Measurements from ENCODE around the gene PRORP. TPM values are rescaled to one million over a fixed set of nuclear protein-coding genes. Genes with fewer than 3 reads are reported as not detected.

PRORP gene
- total and polyA plus RNA-seq, 2 of the 13 experiments (the other 11 are each of a cell fraction or from before 2014, with no cell fraction given) = 48.9 to 88.7 TPM

DNA sequence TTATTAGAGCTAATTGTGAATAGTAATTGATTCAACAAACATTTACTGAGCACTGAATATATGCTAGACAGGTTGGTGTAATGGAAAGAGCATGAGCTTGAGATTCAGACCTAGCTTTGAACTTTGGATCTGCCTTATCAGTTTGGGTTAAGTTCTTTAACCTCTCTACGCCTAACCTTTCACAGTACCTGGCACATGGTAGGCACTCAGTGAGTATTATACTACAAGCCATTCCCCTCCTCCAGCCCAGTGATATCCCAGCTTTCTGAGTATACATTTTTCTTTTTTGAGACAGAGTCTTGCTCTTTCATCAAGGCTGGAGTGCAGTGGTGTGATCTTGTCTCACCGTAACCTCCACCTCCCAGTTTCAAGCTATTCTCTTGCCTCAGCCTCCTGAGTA, 44.3 kb upstream of the PRORP start (continued):
- TF ChIP-seq HMGA1 (CRISPR knock-in tag; conservative IDR thresholded peaks at IDR 0.05) (no peak), TEAD3 (CRISPR knock-in tag; optimal IDR thresholded peaks at IDR 0.05; ENCODE audit: borderline replicate concordance) (peak; percentile 55), ZNF547 (CRISPR knock-in tag; IDR thresholded peaks at IDR 0.05) (no peak), ZNF670 (CRISPR knock-in tag; IDR thresholded peaks at IDR 0.05; ENCODE audit: borderline replicate concordance) (no peak), ZNF44 (CRISPR knock-in tag; IDR thresholded peaks at IDR 0.05) (no peak), SMC3 (IDR thresholded peaks at IDR 0.05; ENCODE audit: low read length) (no peak), NAIF1 (CRISPR knock-in tag; IDR thresholded peaks at IDR 0.05; ENCODE audit: borderline replicate concordance) (no peak), ZSCAN25 (CRISPR knock-in tag; IDR thresholded peaks at IDR 0.05) (0 out of 2 replicates have a peak, but pooled peaks have one; percentile 31), SALL1 (CRISPR knock-in tag; IDR thresholded peaks at IDR 0.05) (peak; percentile 62; the same call in 1 of the 2 replicates)
- TF ChIP-seq, protein P1, sequence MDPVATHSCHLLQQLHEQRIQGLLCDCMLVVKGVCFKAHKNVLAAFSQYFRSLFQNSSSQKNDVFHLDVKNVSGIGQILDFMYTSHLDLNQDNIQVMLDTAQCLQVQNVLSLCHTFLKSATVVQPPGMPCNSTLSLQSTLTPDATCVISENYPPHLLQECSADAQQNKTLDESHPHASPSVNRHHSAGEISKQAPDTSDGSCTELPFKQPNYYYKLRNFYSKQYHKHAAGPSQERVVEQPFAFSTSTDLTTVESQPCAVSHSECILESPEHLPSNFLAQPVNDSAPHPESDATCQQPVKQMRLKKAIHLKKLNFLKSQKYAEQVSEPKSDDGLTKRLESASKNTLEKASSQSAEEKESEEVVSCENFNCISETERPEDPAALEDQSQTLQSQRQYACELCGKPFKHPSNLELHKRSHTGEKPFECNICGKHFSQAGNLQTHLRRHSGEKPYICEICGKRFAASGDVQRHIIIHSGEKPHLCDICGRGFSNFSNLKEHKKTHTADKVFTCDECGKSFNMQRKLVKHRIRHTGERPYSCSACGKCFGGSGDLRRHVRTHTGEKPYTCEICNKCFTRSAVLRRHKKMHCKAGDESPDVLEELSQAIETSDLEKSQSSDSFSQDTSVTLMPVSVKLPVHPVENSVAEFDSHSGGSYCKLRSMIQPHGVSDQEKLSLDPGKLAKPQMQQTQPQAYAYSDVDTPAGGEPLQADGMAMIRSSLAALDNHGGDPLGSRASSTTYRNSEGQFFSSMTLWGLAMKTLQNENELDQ (CRISPR knock-in tag; IDR thresholded peaks at IDR 0.05; ENCODE audit: borderline replicate concordance) = no peak
- TF ChIP-seq, protein P2, sequence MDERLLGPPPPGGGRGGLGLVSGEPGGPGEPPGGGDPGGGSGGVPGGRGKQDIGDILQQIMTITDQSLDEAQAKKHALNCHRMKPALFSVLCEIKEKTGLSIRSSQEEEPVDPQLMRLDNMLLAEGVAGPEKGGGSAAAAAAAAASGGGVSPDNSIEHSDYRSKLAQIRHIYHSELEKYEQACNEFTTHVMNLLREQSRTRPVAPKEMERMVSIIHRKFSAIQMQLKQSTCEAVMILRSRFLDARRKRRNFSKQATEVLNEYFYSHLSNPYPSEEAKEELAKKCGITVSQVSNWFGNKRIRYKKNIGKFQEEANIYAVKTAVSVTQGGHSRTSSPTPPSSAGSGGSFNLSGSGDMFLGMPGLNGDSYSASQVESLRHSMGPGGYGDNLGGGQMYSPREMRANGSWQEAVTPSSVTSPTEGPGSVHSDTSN (CRISPR knock-in tag; IDR thresholded peaks at IDR 0.05) = no peak
- TF ChIP-seq, protein P3, sequence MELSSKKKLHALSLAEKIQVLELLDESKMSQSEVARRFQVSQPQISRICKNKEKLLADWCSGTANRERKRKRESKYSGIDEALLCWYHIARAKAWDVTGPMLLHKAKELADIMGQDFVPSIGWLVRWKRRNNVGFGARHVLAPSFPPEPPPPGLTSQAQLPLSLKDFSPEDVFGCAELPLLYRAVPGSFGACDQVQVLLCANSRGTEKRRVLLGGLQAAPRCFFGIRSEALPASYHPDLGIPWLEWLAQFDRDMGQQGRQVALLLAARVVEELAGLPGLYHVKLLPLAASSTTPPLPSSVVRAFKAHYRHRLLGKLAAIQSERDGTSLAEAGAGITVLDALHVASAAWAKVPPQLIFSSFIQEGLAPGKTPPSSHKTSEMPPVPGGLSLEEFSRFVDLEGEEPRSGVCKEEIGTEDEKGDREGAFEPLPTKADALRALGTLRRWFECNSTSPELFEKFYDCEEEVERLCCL (CRISPR knock-in tag; IDR thresholded peaks at IDR 0.05; ENCODE audit: borderline replicate concordance) = no peak
- TF ChIP-seq, protein P4, sequence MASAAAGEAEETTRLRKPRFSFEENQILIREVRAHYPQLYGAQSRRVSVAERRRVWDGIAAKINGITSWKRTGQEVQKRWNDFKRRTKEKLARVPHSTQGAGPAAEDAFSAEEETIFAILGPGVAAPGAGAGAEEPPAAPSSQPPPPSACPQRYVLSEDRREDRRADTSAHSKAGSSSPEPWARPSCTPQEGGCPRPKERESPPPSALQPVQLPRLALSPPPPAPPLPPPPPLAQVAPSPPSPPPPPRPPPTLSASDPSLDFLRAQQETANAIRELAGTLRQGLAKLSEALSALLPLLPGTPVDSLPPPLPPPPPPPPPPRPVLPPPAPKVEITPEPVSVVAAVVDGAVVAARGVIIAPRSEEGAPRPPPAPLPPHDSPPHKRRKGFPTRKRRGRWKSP (CRISPR knock-in tag; IDR thresholded peaks at IDR 0.05) = no peak
- TF ChIP-seq, protein P5, sequence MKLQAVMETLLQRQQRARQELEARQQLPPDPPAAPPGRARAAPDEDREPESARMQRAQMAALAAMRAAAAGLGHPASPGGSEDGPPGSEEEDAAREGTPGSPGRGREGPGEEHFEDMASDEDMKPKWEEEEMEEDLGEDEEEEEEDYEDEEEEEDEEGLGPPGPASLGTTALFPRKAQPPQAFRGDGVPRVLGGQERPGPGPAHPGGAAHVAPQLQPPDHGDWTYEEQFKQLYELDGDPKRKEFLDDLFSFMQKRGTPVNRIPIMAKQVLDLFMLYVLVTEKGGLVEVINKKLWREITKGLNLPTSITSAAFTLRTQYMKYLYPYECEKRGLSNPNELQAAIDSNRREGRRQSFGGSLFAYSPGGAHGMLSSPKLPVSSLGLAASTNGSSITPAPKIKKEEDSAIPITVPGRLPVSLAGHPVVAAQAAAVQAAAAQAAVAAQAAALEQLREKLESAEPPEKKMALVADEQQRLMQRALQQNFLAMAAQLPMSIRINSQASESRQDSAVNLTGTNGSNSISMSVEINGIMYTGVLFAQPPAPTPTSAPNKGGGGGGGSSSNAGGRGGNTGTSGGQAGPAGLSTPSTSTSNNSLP (IDR thresholded peaks at IDR 0.05; ENCODE audit: low read depth, low read length) = peak; percentile 23; the same call in 1 of the 2 replicates
- TF ChIP-seq, protein P6, sequence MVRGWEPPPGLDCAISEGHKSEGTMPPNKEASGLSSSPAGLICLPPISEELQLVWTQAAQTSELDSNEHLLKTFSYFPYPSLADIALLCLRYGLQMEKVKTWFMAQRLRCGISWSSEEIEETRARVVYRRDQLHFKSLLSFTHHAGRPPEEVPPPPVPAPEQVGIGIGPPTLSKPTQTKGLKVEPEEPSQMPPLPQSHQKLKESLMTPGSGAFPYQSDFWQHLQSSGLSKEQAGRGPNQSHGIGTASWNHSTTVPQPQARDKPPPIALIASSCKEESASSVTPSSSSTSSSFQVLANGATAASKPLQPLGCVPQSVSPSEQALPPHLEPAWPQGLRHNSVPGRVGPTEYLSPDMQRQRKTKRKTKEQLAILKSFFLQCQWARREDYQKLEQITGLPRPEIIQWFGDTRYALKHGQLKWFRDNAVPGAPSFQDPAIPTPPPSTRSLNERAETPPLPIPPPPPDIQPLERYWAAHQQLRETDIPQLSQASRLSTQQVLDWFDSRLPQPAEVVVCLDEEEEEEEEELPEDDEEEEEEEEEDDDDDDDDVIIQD (CRISPR knock-in tag; IDR thresholded peaks at IDR 0.05; ENCODE audit: low read depth) = peak; percentile 88; the same call in 1 of the 2 replicates
- TF ChIP-seq, protein P7, sequence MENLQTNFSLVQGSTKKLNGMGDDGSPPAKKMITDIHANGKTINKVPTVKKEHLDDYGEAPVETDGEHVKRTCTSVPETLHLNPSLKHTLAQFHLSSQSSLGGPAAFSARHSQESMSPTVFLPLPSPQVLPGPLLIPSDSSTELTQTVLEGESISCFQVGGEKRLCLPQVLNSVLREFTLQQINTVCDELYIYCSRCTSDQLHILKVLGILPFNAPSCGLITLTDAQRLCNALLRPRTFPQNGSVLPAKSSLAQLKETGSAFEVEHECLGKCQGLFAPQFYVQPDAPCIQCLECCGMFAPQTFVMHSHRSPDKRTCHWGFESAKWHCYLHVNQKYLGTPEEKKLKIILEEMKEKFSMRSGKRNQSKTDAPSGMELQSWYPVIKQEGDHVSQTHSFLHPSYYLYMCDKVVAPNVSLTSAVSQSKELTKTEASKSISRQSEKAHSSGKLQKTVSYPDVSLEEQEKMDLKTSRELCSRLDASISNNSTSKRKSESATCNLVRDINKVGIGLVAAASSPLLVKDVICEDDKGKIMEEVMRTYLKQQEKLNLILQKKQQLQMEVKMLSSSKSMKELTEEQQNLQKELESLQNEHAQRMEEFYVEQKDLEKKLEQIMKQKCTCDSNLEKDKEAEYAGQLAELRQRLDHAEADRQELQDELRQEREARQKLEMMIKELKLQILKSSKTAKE (CRISPR knock-in tag; IDR thresholded peaks at IDR 0.05; ENCODE audit: borderline replicate concordance) = no peak

Measured in HepG2 (cell line).